Calu3 (cell line): ENCODE data around the gene ZCCHC17. TPM values are rescaled to one million over a fixed set of nuclear protein-coding genes. Genes with fewer than 3 reads are reported as not detected.

Source experiments
- BruUV-seq: library from RNA; stranded (reverse); fragments of 400-500 nt; replicated peaks from 2 replicates; lab custom pipeline; 2021; lab: Mats Ljungman, UMichigan
- CTCF ChIA-PET: fragments of 300-600 bp; sonication (Branson Sonifier 250); formaldehyde crosslinking; loops from one replicate; lab custom pipeline; 2022; ENCODE audit warnings: antibody characterized with exemption; lab: Charles Lee
- DNase-seq: peaks from one replicate; pipeline ENCODE4 v3.0.0; 2022
- H3K27ac Mint-ChIP-seq: one replicate; pipeline ENCODE4 v1.8.0; 2022; ENCODE audit warnings: mixed read lengths; ENCODE audit not compliant: unreplicated experiment
- H3K27me3 Mint-ChIP-seq: one replicate; pipeline ENCODE4 v1.8.0; 2022; ENCODE audit warnings: mixed read lengths; ENCODE audit not compliant: unreplicated experiment
- H3K36me3 Mint-ChIP-seq: one replicate; pipeline ENCODE4 v1.8.0; 2022; ENCODE audit warnings: mild to moderate bottlenecking, moderate library complexity, mixed read lengths; ENCODE audit not compliant: insufficient read depth, unreplicated experiment
- H3K4me1 Mint-ChIP-seq: one replicate; pipeline ENCODE4 v1.8.0; 2022; ENCODE audit warnings: mild to moderate bottlenecking, low read depth, mixed read lengths; ENCODE audit not compliant: unreplicated experiment
- H3K4me3 Mint-ChIP-seq: one replicate; pipeline ENCODE4 v1.8.0; 2022; ENCODE audit warnings: mild to moderate bottlenecking, low read depth, moderate library complexity, mixed read lengths; ENCODE audit not compliant: unreplicated experiment
- H3K9me3 Mint-ChIP-seq: one replicate; pipeline ENCODE4 v1.8.0; 2022; ENCODE audit warnings: low read depth, mixed read lengths; ENCODE audit not compliant: unreplicated experiment
- CTCF ChIP-seq: fragments of 200-600 bp; IDR thresholded peaks from one replicate; pipeline ENCODE4 v1.8.0; 2022; ENCODE audit warnings: antibody characterized with exemption; ENCODE audit not compliant: unreplicated experiment
- intact Hi-C: fragments of 100-400 bp; cut with micrococcal nuclease; formaldehyde crosslinking; loops from one replicate; pipeline ENCODE4 v1.10.0; 2022; ENCODE audit not compliant: unreplicated experiment
- total RNA-seq: library from RNA; stranded (reverse); gene quantifications from 2 replicates; pipeline ENCODE4 v1.2.3, GENCODE V29; 2022

The ZCCHC17 gene
- total RNA-seq, 1 experiment from 2014 or later, result 28.5 TPM

GRCh38 chr1:31370565-31370964, 73.7 kb downstream of the ZCCHC17 start:
- Mint-ChIP-seq H3K4me3 (no peak overlapping the region), H3K27ac (no peak overlapping the region), H3K27me3 (no peaks in the 10 kb centered on the region), H3K4me1 (peaks cover 21% of the 10 kb centered on the region), H3K9me3 (no peaks in the 10 kb centered on the region), H3K36me3 (peaks cover 2% of the 10 kb centered on the region)
- no peak for DNase-seq
- CTCF ChIA-PET, result interaction anchor here (0.6 kb wide), 1 partner anchor 1307 kb away, joined by 3 read pairs; no protein-coding TSS in a partner anchor
- BruUV-seq, result no TSS peak
- intact Hi-C loops, result no loop called here
- no peak for TF ChIP-seq CTCF

GRCh38 chr1:31371121-31371959, 74.5 kb downstream of the ZCCHC17 start:
- no peak for DNase-seq
- no peak overlapping the region for H3K4me3 Mint-ChIP-seq

GRCh38 chr1:31372051-31372450, 75.2 kb downstream of the ZCCHC17 start:
- Mint-ChIP-seq H3K27me3 (no peaks in the 10 kb centered on the region), H3K4me1 (peaks cover 30% of the 10 kb centered on the region), H3K36me3 (peaks cover 5% of the 10 kb centered on the region), H3K9me3 (no peaks in the 10 kb centered on the region), H3K27ac (no peak overlapping the region), H3K4me3 (no peak overlapping the region)
- TF ChIP-seq CTCF, result no peak
- intact Hi-C loops, result no loop called here
- CTCF ChIA-PET, result interaction anchor here (1.2 kb wide), 1 partner anchor 187 kb away, joined by 3 read pairs; no protein-coding TSS in a partner anchor
- BruUV-seq, result no TSS peak
- no peak for DNase-seq

More at GRCh38 chr1:31371121-31371959, 74.5 kb downstream of the ZCCHC17 start:
- no peaks in the 10 kb centered on the region for H3K36me3 Mint-ChIP-seq
- intact Hi-C loops, result no loop called here
- peaks cover 23% of the 10 kb centered on the region for H3K4me1 Mint-ChIP-seq
- BruUV-seq, result no TSS peak
- H3K27me3 Mint-ChIP-seq, result no peaks in the 10 kb centered on the region
- no peak for TF ChIP-seq CTCF
- CTCF ChIA-PET, result interaction anchor here (1.2 kb wide), 1 partner anchor 186 kb away, joined by 3 read pairs; no protein-coding TSS in a partner anchor
- no peaks in the 10 kb centered on the region for H3K9me3 Mint-ChIP-seq
- no peak overlapping the region for H3K27ac Mint-ChIP-seq

- no peak for TF ChIP-seq CTCF
- intact Hi-C loops, result no loop called here
- CTCF ChIA-PET, result interaction anchor here (0.6 kb wide), 1 partner anchor 1691 kb away, joined by 3 read pairs; no protein-coding TSS in a partner anchor
- Mint-ChIP-seq H3K36me3 (peaks cover 5% of the 10 kb centered on the region), H3K4me1 (peaks cover 33% of the 10 kb centered on the region), H3K4me3 (peak overlapping the region; percentile 52), H3K27ac (no peak overlapping the region), H3K27me3 (no peaks in the 10 kb centered on the region), H3K9me3 (no peaks in the 10 kb centered on the region)
- no TSS peak for BruUV-seq
- DNase-seq, result no peak
These were observed 75.9 kb downstream of the ZCCHC17 start for GRCh38 chr1:31372751-31373055.
